GM12801 (cell line): ENCODE measurements around the gene PNRC2.

Source experiments
- TF ChIP-seq, protein P1 (sequence below): IDR thresholded peaks from one replicate; pipeline ENCODE4 v1.5.1; 2011; ENCODE audit warnings: control low read depth; ENCODE audit not compliant: insufficient read length; ENCODE audit errors: extremely low read depth

The PNRC2 gene

DNA sequence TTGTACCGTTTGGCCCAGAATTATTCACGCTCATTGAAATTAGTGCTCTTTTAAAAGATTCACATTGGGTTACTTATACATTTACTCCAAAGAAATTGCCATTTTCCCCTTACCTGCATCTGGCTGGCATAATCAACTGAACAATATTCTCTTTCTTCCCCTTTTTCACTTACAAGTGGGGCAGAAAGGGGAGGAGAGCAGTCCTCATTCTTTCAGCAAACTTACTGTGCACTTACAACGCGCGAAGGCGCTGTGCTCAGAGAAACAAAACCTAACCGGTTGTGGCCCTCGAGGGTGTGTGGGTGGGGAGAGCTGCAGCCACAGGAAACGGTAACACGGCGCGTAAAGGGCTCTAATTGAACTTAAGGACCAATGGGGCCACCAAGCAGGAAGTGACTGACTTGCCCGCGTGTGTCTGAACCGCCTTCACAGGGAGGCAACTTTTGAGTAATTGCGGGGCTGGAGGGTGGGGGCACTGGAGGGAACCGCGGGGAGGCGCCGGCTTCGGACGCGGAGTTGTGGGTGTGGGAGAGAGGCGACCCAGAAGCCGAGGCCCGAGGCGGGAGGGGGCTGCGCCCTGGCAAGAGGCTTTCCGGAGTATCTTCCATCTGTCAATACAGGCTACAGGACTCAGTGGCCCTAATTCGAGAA lies 693 bp upstream of the PNRC2 start:
- TF ChIP-seq, protein P1, sequence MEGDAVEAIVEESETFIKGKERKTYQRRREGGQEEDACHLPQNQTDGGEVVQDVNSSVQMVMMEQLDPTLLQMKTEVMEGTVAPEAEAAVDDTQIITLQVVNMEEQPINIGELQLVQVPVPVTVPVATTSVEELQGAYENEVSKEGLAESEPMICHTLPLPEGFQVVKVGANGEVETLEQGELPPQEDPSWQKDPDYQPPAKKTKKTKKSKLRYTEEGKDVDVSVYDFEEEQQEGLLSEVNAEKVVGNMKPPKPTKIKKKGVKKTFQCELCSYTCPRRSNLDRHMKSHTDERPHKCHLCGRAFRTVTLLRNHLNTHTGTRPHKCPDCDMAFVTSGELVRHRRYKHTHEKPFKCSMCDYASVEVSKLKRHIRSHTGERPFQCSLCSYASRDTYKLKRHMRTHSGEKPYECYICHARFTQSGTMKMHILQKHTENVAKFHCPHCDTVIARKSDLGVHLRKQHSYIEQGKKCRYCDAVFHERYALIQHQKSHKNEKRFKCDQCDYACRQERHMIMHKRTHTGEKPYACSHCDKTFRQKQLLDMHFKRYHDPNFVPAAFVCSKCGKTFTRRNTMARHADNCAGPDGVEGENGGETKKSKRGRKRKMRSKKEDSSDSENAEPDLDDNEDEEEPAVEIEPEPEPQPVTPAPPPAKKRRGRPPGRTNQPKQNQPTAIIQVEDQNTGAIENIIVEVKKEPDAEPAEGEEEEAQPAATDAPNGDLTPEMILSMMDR: no peak

DNA sequence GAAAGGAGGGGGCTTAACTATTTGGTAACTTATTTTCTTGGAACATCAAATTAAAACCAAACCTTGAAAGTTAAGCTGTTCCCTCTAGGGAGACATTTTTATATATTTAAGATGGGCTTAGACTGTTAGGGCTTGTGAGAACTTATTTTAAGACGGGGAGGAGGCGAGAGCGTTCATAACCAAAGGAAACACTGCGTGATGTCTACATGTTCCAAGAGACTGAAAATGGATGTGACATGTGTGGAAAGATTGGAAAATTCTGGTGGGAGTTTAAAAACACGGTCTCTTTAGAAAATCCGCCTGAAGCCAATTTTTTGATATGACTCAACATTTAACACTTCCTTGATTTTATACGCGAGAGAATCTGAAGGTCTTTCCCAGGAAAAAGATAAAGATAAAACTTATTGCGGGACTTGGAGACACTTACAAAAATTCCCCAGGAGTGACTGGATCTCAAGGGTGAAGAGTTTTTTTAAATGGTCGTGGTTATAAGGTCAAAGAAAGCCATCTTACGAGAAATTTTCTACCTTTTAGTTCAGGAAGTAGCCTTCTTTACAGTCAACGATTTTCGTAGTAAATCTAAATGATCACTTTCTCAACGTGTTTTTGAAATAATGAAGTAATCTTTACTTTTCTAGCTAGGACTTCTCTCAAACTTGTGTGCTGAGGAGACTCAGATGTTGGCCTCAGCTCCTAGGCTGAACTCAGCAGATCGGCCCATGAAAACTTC lies 828 bp downstream of the PNRC2 start:
- TF ChIP-seq, protein P1: no peak

DNA sequence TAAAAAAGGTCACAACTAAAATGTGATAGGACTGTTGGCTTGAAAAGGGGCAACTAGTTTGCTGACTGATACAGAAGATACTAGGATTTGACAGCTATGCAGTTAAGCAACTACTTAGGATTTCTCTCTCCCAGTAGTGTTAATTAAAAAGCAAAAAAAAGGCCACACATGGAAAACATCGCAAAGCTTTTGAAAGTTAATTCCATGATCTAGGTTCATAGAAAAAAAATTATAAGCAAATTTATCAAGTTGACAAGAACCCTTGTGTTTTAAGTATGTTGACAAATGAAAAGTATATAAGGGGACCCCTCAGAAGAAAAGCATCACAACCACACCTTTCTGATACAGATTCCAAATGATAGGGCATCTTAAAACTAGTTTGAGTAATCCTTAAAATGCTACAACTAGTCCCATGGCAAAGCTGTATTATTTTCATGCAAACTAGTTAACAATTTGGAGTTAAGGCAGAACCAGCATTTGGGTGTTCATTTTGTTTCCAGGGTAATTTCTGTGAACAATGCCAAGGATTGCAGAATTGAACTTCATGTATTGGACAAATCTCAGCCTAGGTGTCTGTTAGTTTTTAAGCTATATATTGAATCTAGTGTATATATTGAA lies 4.1 kb downstream of the PNRC2 start:
- TF ChIP-seq, protein P1: no peak

DNA sequence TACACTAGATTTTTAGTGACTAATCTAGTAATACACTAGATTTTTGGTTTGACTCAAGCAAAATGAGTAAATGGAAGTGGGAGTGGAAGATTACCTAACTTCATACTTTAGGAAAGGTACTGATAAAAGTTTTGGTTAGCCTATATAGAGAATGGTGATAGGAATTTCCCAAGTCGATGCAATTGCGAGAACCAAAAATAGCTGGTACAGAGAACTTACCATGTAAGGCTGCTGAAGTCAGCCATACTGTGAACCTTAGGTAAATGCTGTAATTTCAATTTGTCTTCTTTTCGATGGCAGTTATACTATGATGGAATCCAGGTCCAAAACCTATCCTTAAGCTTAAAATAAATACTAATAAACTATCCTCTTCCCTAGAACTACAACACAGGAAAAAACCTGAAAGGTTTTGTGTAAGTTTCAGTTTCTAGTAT lies 4.6 kb downstream of the PNRC2 start:
- TF ChIP-seq, protein P1: no peak

DNA sequence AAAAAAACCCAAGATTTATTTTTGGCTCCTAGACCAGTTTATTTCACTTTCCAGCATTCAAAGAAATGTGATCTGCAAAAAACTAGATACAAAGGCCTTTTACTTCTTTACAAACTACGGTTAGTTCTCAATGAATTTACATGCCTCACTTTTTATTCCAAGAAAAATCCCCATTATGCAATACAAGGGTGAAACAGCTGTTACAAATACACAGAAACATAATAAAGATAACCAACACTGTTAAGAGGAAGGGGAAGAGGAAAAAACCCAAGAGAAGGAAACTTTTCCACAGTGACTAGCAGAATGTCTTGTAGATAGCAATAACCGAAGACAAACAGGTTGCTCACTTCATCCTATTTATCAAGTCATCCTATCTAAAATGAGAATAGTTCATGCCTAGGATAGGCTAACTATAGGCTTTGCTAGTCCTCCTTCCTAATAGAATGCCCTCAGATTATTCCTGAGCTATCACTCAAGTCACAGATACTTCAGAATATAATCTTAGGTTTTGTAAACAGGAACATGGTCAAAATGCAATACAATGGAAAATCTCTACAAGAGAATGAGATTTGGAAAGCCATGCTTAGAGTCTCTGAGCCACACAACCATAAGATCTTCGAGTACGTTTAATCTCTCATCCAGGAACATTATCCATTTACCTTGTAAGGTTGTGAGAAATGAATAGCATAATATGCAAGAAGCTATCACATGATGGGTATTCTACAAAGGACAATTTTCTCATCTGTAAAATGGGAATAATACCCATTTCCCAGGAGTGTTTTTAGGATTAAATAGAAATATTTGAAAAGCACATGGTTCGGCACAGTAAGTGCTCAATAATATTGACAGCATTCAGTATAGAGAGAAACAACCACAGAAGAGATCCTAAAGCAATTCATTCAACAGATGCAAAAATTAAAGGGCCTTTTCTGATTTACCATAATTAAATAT lies 5.4 kb downstream of the PNRC2 start:
- TF ChIP-seq, protein P1: no peak

DNA sequence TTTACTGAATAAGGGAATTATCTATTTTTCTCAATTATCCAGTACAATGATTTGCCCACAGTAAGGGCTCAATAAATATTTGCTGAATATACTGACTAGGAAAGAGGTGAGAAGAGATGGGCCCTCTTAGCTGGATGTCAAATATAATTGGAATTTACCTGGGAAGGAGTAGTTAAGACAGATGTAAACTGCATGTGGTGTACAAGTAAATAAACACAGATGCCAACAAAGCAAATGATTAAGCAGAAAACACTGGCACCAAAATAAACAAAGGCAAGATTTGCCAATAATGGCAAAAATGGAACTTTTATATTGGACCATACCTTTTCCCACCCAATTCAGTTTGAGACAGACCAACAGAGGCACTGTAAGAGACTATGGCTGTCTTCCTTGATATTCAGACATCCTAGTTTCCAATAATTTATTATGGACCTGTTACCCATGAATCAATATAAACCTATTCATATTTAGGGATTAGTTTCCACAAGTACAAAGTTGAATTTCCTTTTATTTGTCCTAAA lies 7.4 kb downstream of the PNRC2 start:
- TF ChIP-seq, protein P1: no peak

DNA sequence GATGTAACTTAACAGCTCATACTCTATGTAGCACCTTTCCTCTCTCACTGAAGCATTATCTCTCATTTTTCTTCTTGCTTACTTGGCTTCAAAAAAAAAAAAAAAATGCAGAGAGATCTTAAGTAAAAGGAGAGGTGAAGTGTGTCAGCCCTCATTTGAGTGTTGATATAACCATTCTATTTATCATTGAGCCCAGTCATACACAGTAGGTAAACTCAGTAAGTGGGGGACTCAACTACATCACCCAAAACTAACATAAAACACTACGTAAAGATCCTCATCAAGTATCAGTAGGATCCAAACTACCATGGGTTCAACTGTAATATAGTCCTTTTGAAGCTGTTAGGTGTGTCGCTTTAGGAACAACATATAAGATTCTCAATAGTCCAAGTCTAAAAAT lies 8.2 kb downstream of the PNRC2 start:
- TF ChIP-seq, protein P1: no peak
